ENCODE measurements around the gene CPNE2.
"Not testable (repeated sequence)": the region's sequence is repeated elsewhere in the genome, so short reads cannot be mapped to it uniquely, and the experiment has no call there.

The CPNE2 gene

GRCh38 chr16:57185945-57186871 lies 93.8 kb downstream of the CPNE2 start, which contains the start of the genes PSME3IP1 and RSPRY1:
Gene PSME3IP1 (minus strand): TSS chr16:57186039. CDS start chr16:57173854, 12,185 bp downstream.
Gene RSPRY1 (plus strand): TSS chr16:57186329. CDS start chr16:57204659, 18,330 bp downstream.
- TF ChIP-seq CTCF (IDR thresholded peaks at IDR 0.05; ENCODE audit: extremely low read depth, missing control alignments): no peak
- DNase-seq (ENCODE audit: low spot score): peak; percentile 100

GRCh38 chr16:57186872-57187854 lies 94.8 kb downstream of the CPNE2 start:
- no peak for TF ChIP-seq CTCF (IDR thresholded peaks at IDR 0.05; ENCODE audit: extremely low read depth, missing control alignments)
- DNase-seq (ENCODE audit: low spot score): peak; percentile 54

GRCh38 chr16:57187902-57188710 lies 95.7 kb downstream of the CPNE2 start:
- DNase-seq (ENCODE audit: low spot score): not testable (repeated sequence)

GRCh38 chr16:57188711-57189002 lies 96.3 kb downstream of the CPNE2 start:
- no peak for TF ChIP-seq CTCF (IDR thresholded peaks at IDR 0.05; ENCODE audit: extremely low read depth, missing control alignments)
- no peak for DNase-seq (ENCODE audit: low spot score)

- DNase-seq (ENCODE audit: low spot score): not testable (repeated sequence)
Observed at GRCh38 chr16:57189527-57189926, 97.1 kb downstream of the CPNE2 start.

GRCh38 chr16:57190136-57190535 lies 97.8 kb downstream of the CPNE2 start:
- no peak for DNase-seq (ENCODE audit: low spot score)
- TF ChIP-seq CTCF (IDR thresholded peaks at IDR 0.05; ENCODE audit: extremely low read depth, missing control alignments): no peak

GRCh38 chr16:57191056-57191571 lies 98.7 kb downstream of the CPNE2 start:
- DNase-seq (ENCODE audit: low spot score): no peak
- no peak for TF ChIP-seq CTCF (IDR thresholded peaks at IDR 0.05; ENCODE audit: extremely low read depth, missing control alignments)

Measured in GM20000 (cell line).